ENCODE data around the gene PIEZO1.

Gene PIEZO1

DNA sequence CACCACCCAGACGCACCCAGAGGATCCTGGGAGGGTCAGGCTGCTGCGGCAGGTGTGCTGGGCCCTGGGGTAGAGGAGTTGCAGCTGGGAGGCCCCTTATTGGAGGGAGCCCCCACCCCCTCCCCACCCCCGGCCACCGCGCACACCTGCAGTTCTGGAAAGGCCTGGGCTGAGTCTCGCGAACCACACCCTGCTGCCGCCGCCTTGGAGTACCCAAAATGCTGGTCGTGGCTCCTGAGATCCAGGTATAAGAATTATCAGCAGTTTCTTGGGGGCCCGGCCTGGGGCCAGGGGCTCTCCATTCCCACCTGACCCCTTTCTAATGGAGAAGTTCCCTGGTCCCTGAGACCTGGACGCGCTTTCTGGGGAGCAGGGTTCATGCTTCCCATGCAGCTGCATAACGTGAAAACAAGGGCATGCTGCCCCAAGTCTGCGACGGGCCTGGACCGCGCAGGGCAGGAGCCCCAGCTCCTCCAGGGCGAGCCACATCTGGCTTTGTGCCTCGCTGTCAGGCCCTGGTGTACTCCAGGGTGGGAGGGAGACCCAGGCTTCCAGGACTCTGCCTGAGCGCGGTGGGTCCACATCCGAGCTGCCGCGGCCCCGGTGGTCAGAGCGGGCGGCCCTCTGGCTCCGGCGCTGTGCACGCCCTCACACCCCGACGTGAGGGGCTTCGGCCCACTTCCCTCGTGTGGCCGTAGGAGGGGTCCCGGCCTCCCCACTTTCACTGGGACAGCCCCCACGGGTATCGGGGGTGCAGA is 91.4 kb downstream of the PIEZO1 start:
- Histone ChIP-seq H3K4me3 (no peak overlapping the region), H3K27ac (no peak overlapping the region)

GRCh38 chr16:88692861-88693260 is 92.2 kb downstream of the PIEZO1 start:
- Histone ChIP-seq H3K4me3 (no peak overlapping the region), H3K36me3 (ENCODE audit: insufficient read depth, low read length) (no peaks in the 10 kb centered on the region), H3K27ac (no peak overlapping the region), H3K9ac (ENCODE audit: insufficient read length) (no peak overlapping the region), H3K9me3 (ENCODE audit: low read depth, low read length) (no peaks in the 10 kb centered on the region)
- TF ChIP-seq POLR2AphosphoS5 (IDR thresholded peaks at IDR 0.05; ENCODE audit: borderline replicate concordance, low read depth, low read length) (no peak), EZH2 (IDR thresholded peaks at IDR 0.05) (no peak), FOXP2 (optimal IDR thresholded peaks at IDR 0.05; ENCODE audit: control extremely low read depth, extremely low read length, insufficient read depth) (no peak)
- DNase-seq (ENCODE audit: low read depth, low spot score): no peak

More for the DNA sequence above, 91.4 kb downstream of the PIEZO1 start:
- Histone ChIP-seq H3K9ac (ENCODE audit: insufficient read length) (no peak overlapping the region), H3K36me3 (ENCODE audit: insufficient read depth, low read length) (no peaks in the 10 kb centered on the region), H3K9me3 (ENCODE audit: low read depth, low read length) (no peaks in the 10 kb centered on the region)
- DNase-seq (ENCODE audit: low read depth, low spot score): no peak
- TF ChIP-seq EZH2 (IDR thresholded peaks at IDR 0.05): no peak
- no peak for TF ChIP-seq FOXP2 (optimal IDR thresholded peaks at IDR 0.05; ENCODE audit: control extremely low read depth, extremely low read length, insufficient read depth)
- no peak for TF ChIP-seq POLR2AphosphoS5 (IDR thresholded peaks at IDR 0.05; ENCODE audit: borderline replicate concordance, low read depth, low read length)

DNA sequence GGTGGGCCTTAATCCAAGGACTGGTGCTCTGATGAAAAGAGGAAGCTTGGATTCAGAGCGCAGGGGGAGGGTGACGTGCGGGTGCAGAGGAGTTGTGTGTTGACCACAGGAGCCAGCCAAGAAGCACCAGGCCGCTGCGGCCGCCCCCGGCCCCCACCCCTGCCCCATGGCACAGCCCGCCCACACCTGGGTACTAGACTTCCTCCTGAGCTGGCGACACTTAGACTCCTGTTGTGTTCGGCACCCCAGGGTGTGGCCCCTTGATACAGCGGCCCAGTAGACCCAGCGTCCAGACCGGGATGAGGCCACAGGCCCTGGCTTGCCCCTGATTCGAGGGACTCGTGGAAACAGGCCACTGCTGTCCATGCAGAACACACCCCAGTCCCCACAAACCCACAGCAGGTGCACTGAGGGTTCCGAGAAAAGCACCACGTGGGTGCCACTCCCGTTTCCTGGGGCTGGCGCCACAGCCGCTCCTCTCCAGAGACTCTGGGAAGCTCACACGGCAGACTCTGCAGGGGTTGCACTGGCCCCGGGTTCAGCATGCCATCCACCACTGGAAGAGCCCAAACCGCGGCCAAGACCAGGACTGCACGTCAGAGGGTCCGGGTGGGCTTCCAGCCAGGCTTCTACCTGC is 93.0 kb downstream of the PIEZO1 start:
- DNase-seq (ENCODE audit: low read depth, low spot score): no peak
- no peak overlapping the region for H3K4me3 ChIP-seq
- H3K27ac ChIP-seq: no peak overlapping the region
- no peaks in the 10 kb centered on the region for H3K36me3 ChIP-seq (ENCODE audit: insufficient read depth, low read length)
- H3K9me3 ChIP-seq (ENCODE audit: low read depth, low read length): no peaks in the 10 kb centered on the region
- no peak overlapping the region for H3K9ac ChIP-seq (ENCODE audit: insufficient read length)
- TF ChIP-seq POLR2AphosphoS5 (IDR thresholded peaks at IDR 0.05; ENCODE audit: borderline replicate concordance, low read depth, low read length) (no peak), FOXP2 (optimal IDR thresholded peaks at IDR 0.05; ENCODE audit: control extremely low read depth, extremely low read length, insufficient read depth) (no peak), EZH2 (IDR thresholded peaks at IDR 0.05) (no peak)

DNA sequence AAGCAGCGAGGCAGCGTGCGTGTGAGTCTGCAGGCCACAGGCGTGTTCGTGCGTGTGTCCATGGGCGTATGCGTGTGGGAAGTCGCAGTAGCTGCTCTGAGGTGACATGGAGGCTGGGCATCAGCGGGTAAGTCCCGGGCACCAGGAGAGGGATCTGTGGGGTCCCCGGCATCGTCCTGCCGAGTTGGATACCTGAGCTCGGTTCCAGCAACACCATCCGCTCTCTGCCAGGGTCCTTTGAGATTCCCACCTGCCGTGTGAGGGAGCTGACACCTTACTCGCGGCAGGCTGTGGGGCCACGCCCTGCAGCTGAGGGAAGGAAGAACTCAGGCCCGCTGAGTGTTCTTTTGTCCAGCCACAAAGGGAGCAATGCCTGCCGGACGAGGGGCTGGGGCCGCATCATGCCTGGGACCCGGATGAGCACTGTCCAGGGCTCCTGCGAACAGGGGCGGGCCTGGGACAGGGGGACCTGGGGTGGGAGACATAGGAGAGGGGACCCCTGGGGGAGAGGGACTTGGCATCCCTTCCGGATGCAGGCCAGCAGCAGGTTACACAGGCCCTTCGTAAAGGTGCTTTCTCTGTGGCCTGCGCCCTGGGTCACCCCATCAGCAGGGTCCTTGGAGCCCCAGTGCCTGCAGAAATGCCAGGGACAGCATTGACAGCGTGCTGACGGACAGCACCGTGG is 93.7 kb downstream of the PIEZO1 start:
- Histone ChIP-seq H3K9me3 (ENCODE audit: low read depth, low read length) (no peaks in the 10 kb centered on the region), H3K4me3 (no peak overlapping the region), H3K9ac (ENCODE audit: insufficient read length) (no peak overlapping the region), H3K27ac (no peak overlapping the region), H3K36me3 (ENCODE audit: insufficient read depth, low read length) (no peaks in the 10 kb centered on the region)
- no peak for TF ChIP-seq EZH2 (IDR thresholded peaks at IDR 0.05)
- TF ChIP-seq FOXP2 (optimal IDR thresholded peaks at IDR 0.05; ENCODE audit: control extremely low read depth, extremely low read length, insufficient read depth): no peak
- no peak for TF ChIP-seq POLR2AphosphoS5 (IDR thresholded peaks at IDR 0.05; ENCODE audit: borderline replicate concordance, low read depth, low read length)
- no peak for DNase-seq (ENCODE audit: low read depth, low spot score)

DNA sequence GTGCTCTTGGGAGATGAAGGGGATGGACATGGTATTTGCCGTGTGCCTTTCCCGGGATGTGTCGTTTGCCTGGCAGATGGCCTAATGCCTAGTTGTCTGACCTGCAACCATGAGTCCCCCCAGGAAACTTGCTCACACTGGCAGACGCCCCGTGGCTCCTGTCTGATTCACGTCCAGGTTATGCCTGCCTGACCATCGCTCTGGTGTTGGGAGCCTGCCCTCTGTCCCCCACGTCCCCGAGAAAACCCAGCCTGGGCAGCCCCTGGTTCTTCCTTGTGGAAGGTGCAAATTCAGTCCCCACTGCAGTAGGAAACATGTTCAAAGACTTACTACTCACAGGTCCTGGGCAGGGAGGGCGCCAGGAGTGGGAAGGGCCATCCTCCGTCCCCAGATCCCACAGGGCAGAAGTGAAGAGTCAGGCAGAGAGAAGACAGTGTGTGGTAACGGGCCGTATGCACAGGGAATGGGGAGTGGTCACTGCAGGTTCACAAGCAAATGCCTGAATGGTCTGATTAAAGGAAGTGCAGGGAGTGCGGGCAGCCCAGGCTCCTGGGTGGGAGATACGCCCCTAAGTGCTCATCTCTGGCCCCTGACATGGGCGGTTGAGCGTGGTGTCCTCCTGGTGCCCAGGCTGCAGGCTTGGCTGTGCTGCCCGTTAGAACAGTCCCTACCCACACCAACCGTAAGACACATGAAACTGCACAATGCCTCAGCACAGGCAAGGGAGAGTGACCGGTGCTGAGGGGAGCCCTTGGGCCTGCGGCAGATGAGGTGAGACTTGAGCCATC is 94.5 kb downstream of the PIEZO1 start:
- TF ChIP-seq POLR2AphosphoS5 (IDR thresholded peaks at IDR 0.05; ENCODE audit: borderline replicate concordance, low read depth, low read length) (no peak), EZH2 (IDR thresholded peaks at IDR 0.05) (no peak), FOXP2 (optimal IDR thresholded peaks at IDR 0.05; ENCODE audit: control extremely low read depth, extremely low read length, insufficient read depth) (no peak)
- no peak overlapping the region for H3K27ac ChIP-seq
- no peaks in the 10 kb centered on the region for H3K9me3 ChIP-seq (ENCODE audit: low read depth, low read length)
- H3K4me3 ChIP-seq: no peak overlapping the region
- H3K36me3 ChIP-seq (ENCODE audit: insufficient read depth, low read length): no peaks in the 10 kb centered on the region
- no peak for DNase-seq (ENCODE audit: low read depth, low spot score)
- no peak overlapping the region for H3K9ac ChIP-seq (ENCODE audit: insufficient read length)

DNA sequence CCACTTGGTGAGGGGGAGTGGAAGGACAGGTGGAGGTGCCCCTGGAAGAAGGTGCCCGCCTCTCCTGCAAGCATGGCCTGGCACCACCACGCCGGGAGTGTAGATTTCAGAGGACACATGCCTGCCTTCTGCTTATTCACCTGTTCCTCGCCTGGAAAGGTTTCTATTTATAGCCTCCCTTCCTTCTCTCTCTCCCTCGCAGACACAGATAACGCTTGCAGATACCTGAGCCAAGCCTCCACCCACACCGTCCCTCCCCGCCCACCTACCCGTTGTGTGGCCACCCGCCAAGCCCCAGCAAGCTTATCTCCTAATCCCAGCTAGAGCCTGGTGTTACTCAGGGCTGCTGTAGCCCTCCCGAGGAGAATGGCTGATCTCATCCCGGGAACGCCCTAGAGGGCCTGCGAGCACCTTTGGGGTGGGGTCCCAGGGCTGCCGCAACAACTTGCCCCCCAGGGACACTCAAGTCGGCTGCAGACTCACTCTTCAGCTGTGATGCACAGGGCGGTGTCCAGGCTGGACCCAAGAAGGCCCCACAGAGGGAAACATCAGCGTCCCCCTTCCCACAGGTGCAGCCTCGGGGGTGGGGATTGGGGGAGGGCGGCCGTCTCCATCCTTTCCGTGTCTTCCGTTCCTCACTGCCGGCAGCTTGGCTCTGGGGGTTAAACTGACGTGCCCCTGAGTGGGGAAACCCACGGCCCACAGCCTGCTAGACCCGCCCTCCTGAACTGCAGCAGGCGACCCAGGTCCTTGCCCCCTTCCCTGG is 96.8 kb downstream of the PIEZO1 start:
- Histone ChIP-seq H3K27ac (no peak overlapping the region), H3K9ac (ENCODE audit: insufficient read length) (no peak overlapping the region), H3K36me3 (ENCODE audit: insufficient read depth, low read length) (no peaks in the 10 kb centered on the region), H3K9me3 (ENCODE audit: low read depth, low read length) (no peaks in the 10 kb centered on the region), H3K4me3 (no peak overlapping the region)
- TF ChIP-seq POLR2AphosphoS5 (IDR thresholded peaks at IDR 0.05; ENCODE audit: borderline replicate concordance, low read depth, low read length) (no peak), EZH2 (IDR thresholded peaks at IDR 0.05) (no peak), FOXP2 (optimal IDR thresholded peaks at IDR 0.05; ENCODE audit: control extremely low read depth, extremely low read length, insufficient read depth) (no peak)
- no peak for DNase-seq (ENCODE audit: low read depth, low spot score)

DNA sequence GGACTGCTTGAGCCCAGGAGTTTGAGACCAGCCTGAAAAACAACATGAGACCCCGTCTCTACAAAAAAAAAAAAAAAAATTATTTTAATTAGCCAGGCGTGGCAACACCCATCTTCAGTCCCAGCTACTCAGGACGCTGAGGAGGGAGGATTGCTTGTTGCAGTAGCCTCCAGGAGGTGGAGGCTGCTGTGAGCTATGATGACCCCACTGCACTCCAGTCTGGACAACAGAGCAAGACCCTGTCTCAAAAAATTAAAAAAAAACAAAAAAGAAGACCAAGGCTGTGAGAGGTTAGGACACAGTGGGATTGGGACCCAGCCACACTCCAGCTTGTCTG is 97.4 kb downstream of the PIEZO1 start:
- H3K36me3 ChIP-seq (ENCODE audit: insufficient read depth, low read length): no peaks in the 10 kb centered on the region
- DNase-seq (ENCODE audit: low read depth, low spot score): no peak
- H3K9ac ChIP-seq (ENCODE audit: insufficient read length): no peak overlapping the region
- no peaks in the 10 kb centered on the region for H3K9me3 ChIP-seq (ENCODE audit: low read depth, low read length)
- TF ChIP-seq EZH2 (IDR thresholded peaks at IDR 0.05): no peak
- no peak for TF ChIP-seq FOXP2 (optimal IDR thresholded peaks at IDR 0.05; ENCODE audit: control extremely low read depth, extremely low read length, insufficient read depth)
- TF ChIP-seq POLR2AphosphoS5 (IDR thresholded peaks at IDR 0.05; ENCODE audit: borderline replicate concordance, low read depth, low read length): no peak
- no peak overlapping the region for H3K4me3 ChIP-seq
- H3K27ac ChIP-seq: no peak overlapping the region

Data from SK-N-MC (cell line).